ENCODE results near the gene NR6A1. TPM values are rescaled to one million over a fixed set of nuclear protein-coding genes. Genes with fewer than 3 reads are reported as not detected.
A peak's percentile ranks its signal among the peaks of the same experiment; 100 is the strongest.

Gene NR6A1
- total RNA-seq, 1 donor from 2014 or later: 0.53 TPM

DNA sequence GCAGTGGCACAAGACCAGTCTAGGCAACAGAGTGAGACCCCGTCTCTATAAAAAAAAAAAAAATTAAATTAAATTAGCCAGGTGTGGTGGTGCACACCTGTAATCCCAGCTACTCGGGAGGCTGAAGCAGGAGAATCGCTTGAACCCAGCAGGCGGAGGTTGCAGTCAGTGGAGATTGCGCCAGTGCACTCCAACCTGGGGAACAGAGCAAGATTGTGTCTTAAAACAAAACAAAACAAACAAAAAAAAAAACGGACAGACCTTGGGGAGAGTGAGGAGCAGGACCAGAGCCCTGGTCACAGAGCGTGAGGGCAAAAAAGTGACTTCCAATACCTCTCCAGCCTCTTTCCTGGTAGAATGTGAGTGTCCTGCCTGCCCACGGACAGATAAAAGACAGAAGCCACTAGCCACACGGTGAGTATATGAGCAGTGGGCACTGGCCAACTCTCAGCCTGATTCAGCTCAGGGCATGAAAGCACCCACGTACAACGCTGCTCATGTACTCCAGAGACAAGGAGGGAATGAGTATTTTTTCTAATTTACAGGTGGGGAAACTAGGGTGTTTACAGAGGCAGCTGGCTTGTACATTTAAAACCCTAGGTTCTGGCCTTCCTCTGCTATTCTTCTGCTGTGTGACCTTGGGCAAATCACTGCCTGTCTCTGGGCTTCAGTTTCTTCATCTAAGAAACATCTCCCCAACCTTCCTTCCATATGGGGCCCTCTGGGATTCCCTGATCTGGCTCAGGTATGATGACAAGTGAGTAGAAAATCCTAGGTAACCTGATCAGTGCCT lies 7.7 kb upstream of the NR6A1 start:
- no peaks in the 10 kb centered on the region for H3K36me3 ChIP-seq
- H3K27ac ChIP-seq: no peak overlapping the region
- peaks cover 0 to 8% of the 10 kb centered on the region in 2 donors for H3K4me1 ChIP-seq
- intact Hi-C loops (cut with DNase I): loop anchor here (5.0 kb wide), 1 partner anchor 604 kb away; no protein-coding TSS in a partner anchor
- TF ChIP-seq, protein P1, sequence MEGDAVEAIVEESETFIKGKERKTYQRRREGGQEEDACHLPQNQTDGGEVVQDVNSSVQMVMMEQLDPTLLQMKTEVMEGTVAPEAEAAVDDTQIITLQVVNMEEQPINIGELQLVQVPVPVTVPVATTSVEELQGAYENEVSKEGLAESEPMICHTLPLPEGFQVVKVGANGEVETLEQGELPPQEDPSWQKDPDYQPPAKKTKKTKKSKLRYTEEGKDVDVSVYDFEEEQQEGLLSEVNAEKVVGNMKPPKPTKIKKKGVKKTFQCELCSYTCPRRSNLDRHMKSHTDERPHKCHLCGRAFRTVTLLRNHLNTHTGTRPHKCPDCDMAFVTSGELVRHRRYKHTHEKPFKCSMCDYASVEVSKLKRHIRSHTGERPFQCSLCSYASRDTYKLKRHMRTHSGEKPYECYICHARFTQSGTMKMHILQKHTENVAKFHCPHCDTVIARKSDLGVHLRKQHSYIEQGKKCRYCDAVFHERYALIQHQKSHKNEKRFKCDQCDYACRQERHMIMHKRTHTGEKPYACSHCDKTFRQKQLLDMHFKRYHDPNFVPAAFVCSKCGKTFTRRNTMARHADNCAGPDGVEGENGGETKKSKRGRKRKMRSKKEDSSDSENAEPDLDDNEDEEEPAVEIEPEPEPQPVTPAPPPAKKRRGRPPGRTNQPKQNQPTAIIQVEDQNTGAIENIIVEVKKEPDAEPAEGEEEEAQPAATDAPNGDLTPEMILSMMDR (IDR thresholded peaks at IDR 0.05): no peak
- no peak overlapping the region for H3K4me3 ChIP-seq
- peaks cover 8% of the 10 kb centered on the region for H3K27me3 ChIP-seq
- no peak for DNase-seq (ENCODE audit: low spot score in 2 of 2)
- no peaks in the 10 kb centered on the region for H3K9me3 ChIP-seq

DNA sequence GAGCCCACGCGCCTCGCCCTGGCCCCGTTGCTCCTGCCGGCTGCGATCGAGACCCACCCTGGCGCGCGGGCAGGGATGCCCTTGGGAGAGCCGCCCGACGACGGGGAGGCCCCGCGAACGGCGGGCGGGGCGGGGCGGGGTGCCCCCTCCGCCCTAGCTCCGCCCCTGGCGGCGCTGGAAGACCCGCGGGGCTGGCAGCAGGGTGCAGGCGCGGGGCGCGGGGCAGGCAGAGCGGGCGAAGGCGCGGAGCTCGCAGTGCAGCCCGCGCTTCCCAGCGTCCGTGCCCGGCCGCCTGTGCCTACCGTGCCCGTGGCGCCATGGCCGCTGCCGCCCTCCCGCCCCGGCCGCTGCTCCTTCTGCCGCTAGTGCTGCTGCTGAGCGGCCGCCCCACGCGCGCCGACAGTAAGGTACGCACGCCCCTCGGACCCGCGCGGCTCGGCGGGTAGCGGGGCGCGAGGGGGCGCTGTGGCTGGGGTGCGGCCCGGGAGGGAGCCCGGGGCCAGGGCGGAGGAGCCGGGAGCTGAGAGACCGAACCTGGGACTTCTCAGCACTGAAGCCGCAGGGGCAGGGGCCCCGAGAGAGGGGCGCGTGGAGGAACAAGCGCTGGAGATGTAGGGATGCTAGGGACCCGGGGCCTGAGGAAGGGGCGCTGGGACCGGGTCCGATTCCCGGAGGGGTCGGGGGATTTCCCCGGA lies 6.0 kb upstream of the NR6A1 start, which contains the start of gene OLFML2A:
TSS of gene OLFML2A (plus strand) at position 180 of the 695 bp plus-strand sequence. CDS start at position 318, 138 bp downstream.
- intact Hi-C loops (cut with DNase I): loop anchor here (5.0 kb wide), 1 partner anchor 605 kb away; no protein-coding TSS in a partner anchor
- H3K4me3 ChIP-seq: peak within 1 kb of the TSS; percentile 61 to 67
- TF ChIP-seq, protein P1 (IDR thresholded peaks at IDR 0.05): peak in 1 of 3 experiments; percentile 13
- no peaks in the 10 kb centered on the region for H3K9me3 ChIP-seq
- peak within 1 kb of the TSS in 1 of 2 donors; percentile 6 for H3K27ac ChIP-seq
- H3K4me1 ChIP-seq: peaks cover 0 to 12% of the 10 kb centered on the region in 2 donors
- no peak for DNase-seq (ENCODE audit: low spot score in 2 of 2)
- H3K27me3 ChIP-seq: peaks cover 8% of the 10 kb centered on the region
- H3K36me3 ChIP-seq: no peaks in the 10 kb centered on the region

DNA sequence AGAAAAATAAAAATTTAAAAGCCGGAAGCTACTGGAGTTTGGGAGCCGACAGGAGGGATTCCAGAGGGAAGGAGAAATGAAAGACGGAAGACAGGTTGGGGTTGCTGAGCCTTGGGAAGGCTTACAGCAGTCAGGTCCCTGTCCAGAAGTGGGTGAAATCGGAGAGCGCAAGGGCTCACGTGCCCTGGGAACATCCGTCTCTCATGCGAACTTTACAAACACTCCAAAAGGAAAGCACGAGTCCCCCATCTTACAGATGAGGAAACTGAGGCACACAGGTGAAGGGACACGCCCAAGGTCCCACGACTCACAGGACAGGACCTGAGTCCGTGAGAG lies 5.5 kb upstream of the NR6A1 start:
- no peak overlapping the region for H3K27ac ChIP-seq
- peaks cover 0 to 17% of the 10 kb centered on the region in 2 donors for H3K4me1 ChIP-seq
- H3K4me3 ChIP-seq: peak overlapping the region; percentile 61 to 67
- TF ChIP-seq, protein P1 (IDR thresholded peaks at IDR 0.05): no peak
- no peaks in the 10 kb centered on the region for H3K9me3 ChIP-seq
- peaks cover 8% of the 10 kb centered on the region for H3K27me3 ChIP-seq
- DNase-seq (ENCODE audit: low spot score in 2 of 2): no peak
- intact Hi-C loops (cut with DNase I): loop anchor here (5.0 kb wide), 1 partner anchor 606 kb away; no protein-coding TSS in a partner anchor
- H3K36me3 ChIP-seq: no peaks in the 10 kb centered on the region

- intact Hi-C loops (cut with DNase I): loop anchor here (5.0 kb wide), 5 partner anchors 112 to 973 kb away; partner anchors contain the start of genes HSPA5, PBX3 and SCAI
- Histone ChIP-seq H3K9me3 (no peaks in the 10 kb centered on the region), H3K27ac (no peak overlapping the region), H3K27me3 (peaks cover 16% of the 10 kb centered on the region), H3K4me1 (peaks cover 0 to 27% of the 10 kb centered on the region in 2 donors), H3K4me3 (no peak overlapping the region), H3K36me3 (no peaks in the 10 kb centered on the region)
- DNase-seq (ENCODE audit: low spot score in 2 of 2): no peak
- TF ChIP-seq, protein P1 (IDR thresholded peaks at IDR 0.05): peak; percentile 50 to 69 (median 66)
These were observed 3.2 kb upstream of the NR6A1 start for GRCh38 chr9:124774129-124774978.

Measured in ascending aorta (tissue), 2 donors.